GM18861 (cell line): Measurements from ENCODE around the gene ACSL5.
"Not testable (repeated sequence)": the region's sequence is repeated elsewhere in the genome, so short reads cannot be mapped to it uniquely, and the experiment has no call there.

Experiments used
- ATAC-seq: cut with Tn5 transposase; IDR thresholded peaks from one replicate; pipeline ENCODE4 v1.9.1; 2021; ENCODE audit not compliant: unreplicated experiment

The ACSL5 gene

GRCh38 chr10:112374724-112375541 lies 1.0 kb downstream of the ACSL5 start:
- ATAC-seq: peak; percentile 30

- peak; percentile 94 for ATAC-seq
Measured at GRCh38 chr10:112375721-112376395, 1.9 kb downstream of the ACSL5 start.

GRCh38 chr10:112376396-112376790 lies 2.5 kb downstream of the ACSL5 start:
- ATAC-seq: peak; percentile 15

- not testable (repeated sequence) for ATAC-seq
Measured at GRCh38 chr10:112377116-112377515, 3.2 kb downstream of the ACSL5 start.

GRCh38 chr10:112379635-112380296 lies 5.8 kb downstream of the ACSL5 start:
- ATAC-seq: no peak

GRCh38 chr10:112382515-112383235 lies 8.8 kb downstream of the ACSL5 start:
- ATAC-seq: no peak

- no peak for ATAC-seq
Measured at GRCh38 chr10:112383325-112383724, 9.4 kb downstream of the ACSL5 start.

GRCh38 chr10:112384141-112384540 lies 10.2 kb downstream of the ACSL5 start:
- no peak for ATAC-seq

- ATAC-seq: no peak
Measured at GRCh38 chr10:112385201-112385600, 11.3 kb downstream of the ACSL5 start.

- not testable (repeated sequence) for ATAC-seq
Measured at GRCh38 chr10:112388056-112388455, 14.1 kb downstream of the ACSL5 start.

GRCh38 chr10:112388548-112388947 lies 14.6 kb downstream of the ACSL5 start:
- no peak for ATAC-seq

- ATAC-seq: peak; percentile 67
Measured at GRCh38 chr10:112389271-112389822, 15.4 kb downstream of the ACSL5 start.

GRCh38 chr10:112390125-112390703 lies 16.3 kb downstream of the ACSL5 start:
- ATAC-seq: no peak

- ATAC-seq: no peak
Measured at GRCh38 chr10:112393341-112393740, 19.4 kb downstream of the ACSL5 start.

GRCh38 chr10:112393827-112394226 lies 19.9 kb downstream of the ACSL5 start:
- no peak for ATAC-seq

- ATAC-seq: peak; percentile 70
Measured at GRCh38 chr10:112394475-112394875, 20.6 kb downstream of the ACSL5 start.

- ATAC-seq: no peak
Measured at GRCh38 chr10:112395809-112396530, 22.1 kb downstream of the ACSL5 start.

GRCh38 chr10:112397592-112397991 lies 23.7 kb downstream of the ACSL5 start:
- no peak for ATAC-seq

- no peak for ATAC-seq
Measured at GRCh38 chr10:112402917-112403316, 29.0 kb downstream of the ACSL5 start.

GRCh38 chr10:112404617-112405016 lies 30.7 kb downstream of the ACSL5 start:
- ATAC-seq: no peak
